HG02970 (cell line): Measurements from ENCODE around the gene MCRIP2.

Experiments
- ATAC-seq: cut with Tn5 transposase; IDR thresholded peaks from one replicate; pipeline ENCODE4 v1.9.1; 2021; ENCODE audit warnings: mild to moderate bottlenecking, moderate library complexity, moderate number of reproducible peaks; ENCODE audit not compliant: unreplicated experiment, low FRiP score

MCRIP2 gene

DNA sequence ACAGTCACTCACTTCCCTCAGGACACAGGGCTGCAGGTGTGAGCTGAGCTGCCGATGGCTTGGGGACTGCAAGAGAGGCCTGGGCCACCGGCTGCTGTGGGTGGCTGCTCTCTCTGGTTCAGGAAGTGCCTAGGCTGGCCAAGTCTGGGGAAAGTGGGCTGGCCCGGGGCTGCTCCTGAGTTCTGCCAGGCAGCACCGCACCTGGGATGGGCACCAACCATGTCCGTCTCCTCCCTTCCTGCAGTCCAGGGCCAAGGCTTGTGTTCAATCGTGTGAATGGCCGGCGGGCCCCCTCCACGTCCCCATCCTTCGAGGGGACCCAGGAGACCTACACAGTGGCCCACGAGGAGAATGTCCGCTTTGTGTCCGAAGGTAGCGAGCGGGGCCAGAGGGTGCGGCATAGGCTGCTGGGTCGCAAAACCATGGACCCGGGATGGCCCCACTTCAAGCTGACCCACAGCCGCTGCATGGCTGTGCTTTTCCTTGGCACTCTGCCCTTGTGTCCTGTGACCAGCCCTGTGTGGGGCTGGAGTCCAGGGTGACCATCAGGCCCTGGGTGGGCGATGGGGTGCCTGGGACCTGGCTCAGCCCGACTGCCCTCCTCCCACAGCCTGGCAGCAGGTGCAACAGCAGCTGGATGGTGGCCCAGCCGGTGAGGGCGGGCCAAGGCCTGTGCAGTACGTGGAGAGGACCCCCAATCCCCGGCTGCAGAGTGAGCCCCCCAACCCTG is 5.7 kb downstream of the MCRIP2 start:
- no peak for ATAC-seq

DNA sequence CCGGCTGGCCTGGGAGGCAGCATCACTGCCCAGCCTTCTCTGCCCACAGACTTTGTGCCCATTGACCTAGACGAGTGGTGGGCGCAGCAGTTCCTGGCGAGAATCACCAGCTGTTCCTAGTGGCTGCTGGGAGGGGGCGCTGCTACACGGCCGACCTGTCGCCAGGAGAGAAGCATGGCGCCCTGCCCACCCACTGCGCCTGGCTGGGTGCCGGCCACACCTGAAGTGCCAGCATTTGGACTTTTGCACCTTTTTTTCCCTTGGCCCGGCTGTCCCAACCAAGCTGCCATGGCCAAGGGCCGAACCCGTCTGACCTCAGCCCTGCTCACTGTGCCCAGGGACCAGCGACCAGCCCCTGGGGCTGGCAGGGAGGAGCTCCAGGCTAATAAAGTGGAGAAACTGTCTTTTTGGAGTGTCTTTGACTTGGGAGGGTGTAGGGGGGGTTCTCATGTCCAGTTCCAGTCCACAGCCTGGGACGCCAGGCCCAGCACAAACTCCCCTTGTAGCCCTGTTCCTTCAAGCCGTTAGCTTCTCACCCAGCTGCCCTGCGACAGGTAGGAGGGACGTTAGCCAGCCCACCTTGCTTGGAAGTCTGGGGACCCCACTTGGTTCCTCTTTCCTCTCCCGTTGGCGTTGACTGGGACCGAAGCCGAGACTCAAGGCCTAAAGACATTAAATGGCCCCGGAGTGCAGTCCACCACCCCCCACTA is 6.6 kb downstream of the MCRIP2 start:
- no peak for ATAC-seq

DNA sequence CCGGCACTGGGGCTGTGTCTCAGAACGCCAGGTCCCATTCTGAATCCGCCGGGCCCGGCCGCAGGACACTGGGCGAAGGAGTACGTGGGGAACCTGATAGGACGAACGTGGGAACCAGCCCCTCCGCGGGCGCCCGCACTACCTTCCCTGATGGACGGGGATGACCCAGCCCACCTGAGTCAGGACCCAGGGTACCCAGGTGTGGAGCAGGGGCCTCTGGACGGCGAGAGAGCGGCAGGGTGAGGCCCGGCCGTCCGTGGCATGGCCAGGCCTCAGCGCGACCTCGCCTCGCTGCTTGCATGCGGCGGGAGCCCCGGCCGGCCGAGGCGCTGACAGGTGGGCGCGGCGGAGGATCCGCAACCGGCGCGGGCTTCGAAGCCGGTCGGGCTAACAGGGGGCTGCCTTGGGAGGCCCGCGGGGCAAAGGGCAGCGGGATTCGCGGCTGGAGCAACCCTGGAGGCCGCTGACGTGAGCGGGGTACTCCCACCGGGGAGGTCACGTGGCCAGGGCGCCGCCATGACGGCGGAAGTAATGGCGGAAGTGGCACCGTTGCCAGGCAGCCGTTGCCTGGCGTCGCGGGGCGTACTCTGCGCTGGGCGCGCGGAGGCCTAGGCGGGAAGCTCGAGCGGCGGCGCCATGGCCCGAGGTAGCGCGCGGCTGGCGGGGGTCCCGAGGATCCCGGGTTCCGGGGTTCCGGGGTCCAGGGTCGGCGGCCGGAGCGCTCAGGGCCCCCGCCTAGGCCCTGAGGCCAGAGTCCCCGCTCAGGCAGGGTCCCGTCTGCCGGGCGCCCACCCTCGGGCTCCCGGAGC is 7.4 kb downstream of the MCRIP2 start, which contains the start of gene WDR90:
TSS of gene WDR90 (plus strand) at position 585 of the 809 bp plus-strand sequence. CDS start at position 637, 52 bp downstream.
- peak; percentile 73 for ATAC-seq

DNA sequence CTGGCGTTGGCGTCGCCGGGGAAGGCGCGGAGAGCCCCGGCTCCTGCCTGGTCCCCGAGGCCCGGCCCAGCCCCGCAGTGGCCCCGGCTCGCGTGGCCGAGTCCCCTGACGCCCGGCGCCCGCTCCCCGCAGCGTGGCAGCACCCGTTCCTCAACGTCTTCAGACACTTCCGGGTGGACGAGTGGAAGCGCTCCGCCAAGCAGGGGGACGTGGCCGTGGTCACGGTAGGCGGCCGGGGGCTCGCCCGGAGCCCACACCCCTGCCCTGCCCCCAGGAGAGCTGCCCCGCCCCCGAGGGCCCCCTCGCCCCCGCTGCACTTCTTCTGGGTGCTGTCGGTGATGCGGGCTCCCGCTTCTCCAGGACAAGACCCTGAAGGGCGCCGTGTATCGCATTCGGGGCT is 8.0 kb downstream of the MCRIP2 start:
- ATAC-seq: peak; percentile 6

DNA sequence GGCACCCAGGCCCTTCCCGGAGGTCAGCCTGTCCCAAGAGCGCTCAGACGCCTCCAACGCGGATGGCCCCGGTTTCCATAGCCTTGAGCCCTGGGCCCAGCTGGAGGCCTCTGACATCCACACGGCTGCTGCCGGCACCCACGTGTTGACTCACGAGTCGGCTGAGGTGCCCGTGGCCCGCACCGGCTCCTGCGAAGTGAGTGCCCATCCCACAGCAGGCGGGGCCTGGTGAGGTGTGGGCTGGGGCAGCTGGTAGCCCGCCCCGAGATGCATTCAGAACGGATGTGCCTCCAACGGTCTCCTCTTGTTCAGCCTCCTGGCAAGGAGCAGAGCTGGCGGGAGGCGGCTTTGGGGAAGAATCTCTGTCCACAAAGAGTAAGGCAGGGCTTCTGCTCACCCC is 10.2 kb downstream of the MCRIP2 start:
- no peak for ATAC-seq

DNA sequence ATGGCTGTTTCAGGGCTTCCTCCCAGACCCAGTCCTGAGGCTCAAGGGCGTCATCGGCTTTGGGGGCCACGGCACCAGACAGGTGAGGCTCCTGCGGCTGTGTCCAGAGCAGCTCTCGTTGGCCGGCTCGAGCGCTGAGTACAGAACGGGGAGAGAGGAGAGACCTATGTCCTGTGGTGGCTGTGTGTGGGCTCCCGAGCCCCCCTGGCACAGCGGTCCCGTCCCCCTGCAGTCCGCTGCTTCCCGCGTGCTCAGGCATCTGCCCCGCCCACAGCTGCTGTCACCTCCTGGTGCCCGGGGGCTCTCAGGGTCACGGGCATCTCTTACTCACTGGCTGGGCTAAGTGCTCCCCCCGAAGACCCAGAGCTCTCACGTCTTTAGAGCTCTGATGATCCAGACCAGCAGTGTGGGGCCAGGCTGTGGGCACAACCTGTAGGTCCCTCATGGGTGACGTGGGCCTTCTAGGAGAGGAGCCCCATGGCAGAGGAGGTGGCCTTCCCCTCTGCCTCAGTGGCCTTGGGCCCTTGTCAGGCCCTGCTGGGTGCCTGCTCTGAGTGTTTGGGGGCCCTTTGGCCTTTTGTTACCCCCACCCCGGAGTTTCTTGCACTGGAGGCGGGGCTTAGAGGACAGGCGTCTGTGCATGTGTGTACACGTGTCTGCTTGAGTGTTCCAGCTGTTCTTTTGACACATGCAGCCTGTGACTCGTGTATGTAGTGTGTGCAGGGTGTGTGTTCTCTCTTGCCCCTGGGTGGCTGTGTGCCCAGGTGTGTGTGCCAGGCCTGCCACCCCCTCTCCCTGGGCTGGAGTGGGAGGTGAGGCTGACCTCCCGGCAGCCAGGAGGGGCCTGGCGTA is 11.1 kb downstream of the MCRIP2 start:
- ATAC-seq: no peak

DNA sequence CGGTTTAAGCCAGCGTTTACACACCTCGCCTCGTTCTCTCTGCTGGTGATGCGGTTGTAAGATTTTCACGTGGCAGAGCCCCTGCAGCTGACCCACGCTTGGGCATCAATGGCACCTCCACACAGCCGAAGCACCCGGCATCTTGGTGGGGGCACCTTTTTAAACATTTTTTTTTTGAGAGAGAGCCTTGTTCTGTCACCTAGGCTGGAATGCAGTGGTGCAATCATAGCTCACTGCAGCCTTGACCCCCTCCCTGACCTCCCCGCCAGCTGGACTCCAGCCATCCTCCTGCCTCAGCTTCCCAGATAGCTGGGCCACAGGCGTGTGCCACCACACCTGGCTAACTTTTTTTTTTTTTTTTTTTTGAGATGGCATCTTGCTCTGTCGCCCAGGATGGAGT is 12.4 kb downstream of the MCRIP2 start:
- no peak for ATAC-seq

DNA sequence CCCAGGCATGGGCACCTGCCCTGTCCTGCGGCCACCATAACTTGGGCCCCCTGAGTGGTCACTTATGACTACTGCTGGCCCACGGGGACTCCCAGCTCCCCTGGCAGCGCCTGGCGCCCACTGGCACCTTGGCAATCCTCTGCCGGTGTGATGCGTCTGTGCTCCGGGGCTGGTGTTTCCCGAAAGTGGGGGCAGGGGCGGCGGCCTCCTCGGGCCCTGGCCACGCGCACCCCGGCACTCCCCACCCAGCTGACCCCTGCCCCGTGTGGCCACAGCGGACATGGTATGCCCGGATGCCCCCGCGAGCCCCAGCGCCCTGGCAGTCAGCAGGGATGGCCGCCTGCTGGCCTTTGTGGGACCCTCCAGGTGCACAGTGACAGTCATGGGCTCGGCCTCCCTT is 15.9 kb downstream of the MCRIP2 start:
- no peak for ATAC-seq

DNA sequence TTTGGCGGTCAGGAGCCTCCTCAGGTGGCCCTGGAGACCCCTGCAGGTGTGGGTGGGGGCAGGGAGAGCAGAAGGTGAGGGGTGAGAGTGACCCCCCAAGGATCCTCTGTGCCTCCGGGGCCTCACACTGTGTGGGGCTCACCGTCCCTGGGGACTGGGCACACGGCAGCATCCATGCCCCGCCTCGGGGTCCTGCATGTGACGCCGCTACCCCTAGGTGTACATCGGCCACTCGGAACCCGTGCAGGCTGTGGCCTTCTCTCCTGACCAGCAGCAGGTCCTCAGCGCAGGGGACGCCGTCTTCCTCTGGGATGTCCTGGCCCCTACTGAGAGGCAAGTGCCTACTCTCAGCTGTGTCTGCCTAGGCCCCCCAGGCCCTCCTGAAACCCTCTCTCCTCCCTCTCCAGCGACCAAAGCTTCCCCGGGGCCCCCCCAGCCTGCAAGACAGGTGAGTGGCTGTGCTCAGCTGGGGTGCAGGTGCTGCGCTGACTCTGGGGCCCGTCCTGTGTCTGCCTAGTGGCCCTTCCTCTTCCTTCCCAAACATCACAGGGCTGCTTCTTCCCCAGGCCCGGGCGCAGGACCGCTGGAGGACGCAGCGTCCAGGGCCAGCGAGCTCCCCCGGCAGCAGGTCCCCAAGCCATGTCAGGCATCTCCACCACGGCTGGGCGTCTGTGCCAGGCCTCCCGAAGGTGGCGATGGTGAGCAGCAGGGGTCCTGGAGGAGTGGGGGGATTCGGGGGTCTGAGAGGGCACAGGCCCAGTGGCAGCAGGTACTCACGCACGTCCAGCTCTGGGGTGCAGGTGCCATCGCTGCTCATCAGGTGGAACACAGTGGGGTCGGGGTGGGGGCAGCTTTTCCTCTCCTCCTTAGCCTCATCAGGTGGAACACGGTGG is 17.3 kb downstream of the MCRIP2 start:
- ATAC-seq: no peak

DNA sequence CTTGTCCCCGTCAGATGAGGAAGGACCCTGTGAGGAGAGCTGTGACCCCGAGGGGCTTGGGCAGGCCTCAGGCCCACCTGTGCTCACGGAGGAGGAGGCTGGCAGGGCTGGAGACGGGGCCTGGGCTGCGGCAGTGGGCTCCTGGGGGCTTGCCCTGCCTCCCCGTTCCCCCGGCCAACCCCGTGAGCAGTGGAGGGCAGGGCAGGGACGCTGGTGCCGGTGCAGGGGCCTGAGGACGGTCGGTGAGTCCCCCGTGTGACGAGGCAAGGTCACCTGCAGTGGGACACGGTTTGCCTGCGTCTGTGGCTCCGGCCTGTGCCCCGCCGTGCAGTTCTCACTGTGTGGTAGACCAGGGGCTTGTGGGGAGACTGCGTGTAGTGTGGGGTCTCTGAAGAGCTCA is 18.0 kb downstream of the MCRIP2 start:
- ATAC-seq: no peak

DNA sequence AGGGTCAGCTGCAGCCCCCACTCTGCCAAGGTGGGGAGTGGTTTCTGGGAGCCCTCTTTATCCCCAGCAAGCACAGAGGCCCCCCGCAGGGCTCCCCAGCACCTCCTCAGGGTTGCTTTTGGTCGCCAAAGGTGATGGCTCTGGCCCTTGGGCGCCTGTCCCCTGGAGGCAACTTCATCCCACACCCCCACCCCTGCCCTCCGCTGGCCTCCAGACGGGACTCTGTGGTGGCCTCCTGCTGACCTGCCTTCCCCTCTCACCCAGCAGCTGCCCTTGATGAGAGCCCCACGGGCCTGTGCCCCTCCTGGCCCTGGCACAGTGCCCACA is 18.5 kb downstream of the MCRIP2 start:
- ATAC-seq: no peak

DNA sequence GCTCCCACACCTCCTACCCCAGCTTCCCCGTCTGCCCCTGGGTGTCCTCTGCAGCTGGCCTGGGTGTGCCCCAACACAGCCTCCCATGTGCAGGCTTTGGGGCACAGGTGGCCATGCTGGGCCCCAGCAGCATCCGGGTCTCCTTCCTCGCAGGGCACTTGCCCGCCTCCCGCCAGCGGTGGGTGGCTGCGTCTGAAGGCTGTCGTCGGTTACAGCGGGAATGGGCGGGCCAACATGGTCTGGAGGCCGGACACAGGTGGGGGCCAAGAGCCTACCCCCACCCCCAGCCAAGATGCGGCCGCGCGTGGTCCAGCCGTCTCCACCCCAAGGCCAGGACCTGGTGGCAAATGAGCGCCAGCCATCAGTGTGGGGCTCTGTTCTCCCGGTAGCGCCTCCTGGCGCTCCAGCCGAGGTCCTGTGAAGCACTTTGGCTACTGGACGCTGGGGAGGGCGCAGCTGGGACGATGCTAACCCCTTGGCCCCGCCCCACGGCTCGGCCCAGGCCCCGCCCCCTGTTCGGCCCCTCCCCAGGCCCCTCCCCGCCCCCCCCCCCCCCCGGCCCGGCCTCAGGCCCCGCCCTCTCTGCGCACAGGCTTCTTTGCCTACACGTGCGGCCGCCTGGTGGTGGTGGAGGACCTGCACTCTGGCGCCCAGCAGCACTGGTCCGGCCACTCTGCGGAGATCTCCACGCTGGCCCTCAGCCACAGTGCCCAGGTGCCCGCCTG is 19.0 kb downstream of the MCRIP2 start:
- ATAC-seq: peak; percentile 55

DNA sequence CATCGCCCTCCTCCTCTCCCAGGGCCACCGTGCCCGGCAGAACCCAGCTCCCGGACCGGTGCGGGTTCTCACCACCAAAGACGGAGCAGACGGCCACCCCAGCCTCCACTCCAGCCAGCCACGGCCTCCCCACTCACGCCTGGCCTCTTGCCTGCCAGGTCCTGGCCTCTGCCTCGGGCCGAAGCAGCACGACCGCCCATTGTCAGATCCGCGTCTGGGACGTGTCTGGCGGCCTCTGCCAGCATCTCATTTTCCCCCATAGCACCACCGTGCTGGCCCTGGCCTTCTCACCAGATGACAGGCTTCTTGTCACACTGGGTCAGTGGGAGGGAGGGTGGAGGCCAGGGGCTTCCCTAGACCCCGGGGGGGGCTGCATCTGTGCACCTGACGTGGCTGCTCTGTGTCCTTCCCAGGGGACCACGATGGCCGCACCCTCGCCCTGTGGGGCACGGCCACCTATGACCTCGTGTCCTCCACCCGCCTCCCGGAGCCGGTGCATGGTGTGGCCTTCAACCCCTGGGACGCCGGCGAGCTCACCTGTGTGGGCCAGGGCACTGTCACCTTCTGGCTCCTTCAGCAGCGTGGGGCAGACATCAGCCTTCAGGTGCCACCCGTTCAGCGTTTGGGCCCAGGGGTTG is 19.7 kb downstream of the MCRIP2 start:
- ATAC-seq: peak; percentile 9

DNA sequence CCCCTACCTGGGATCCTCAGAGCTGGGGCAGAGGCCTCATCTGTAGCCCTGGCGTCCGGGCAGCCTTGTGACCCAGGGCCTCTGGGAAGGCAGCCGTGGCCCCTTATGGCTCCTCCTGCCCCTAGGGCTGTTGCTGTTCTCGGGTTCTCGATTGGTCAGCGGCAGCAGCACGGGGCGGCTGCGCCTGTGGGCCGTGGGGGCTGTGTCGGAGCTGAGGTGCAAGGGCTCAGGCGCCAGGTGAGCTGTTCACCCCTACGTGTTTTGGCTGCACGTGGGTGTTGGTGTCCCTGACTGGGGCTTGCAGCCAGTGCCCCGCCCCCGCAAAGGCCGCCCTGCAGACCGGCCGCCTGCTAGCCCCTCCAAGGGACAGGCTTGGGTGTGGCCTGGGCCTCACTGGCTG is 20.5 kb downstream of the MCRIP2 start:
- no peak for ATAC-seq

DNA sequence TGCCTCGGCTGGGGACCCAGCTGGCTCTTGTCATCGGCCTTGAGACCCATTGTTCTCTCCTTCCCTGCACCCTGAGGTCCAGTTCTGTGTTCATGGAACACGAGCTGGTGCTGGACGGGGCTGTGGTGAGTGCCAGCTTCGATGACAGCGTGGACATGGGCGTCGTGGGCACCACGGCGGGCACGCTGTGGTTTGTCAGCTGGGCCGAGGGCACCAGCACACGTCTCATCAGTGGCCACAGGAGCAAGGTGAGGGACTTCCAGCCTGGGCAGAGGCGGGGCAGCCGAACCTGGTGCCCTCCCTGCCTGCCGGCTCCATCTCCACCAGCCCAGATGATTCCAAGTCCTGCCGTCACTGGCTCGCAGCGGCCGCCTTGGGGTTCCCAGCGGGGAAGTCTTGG is 21.0 kb downstream of the MCRIP2 start:
- ATAC-seq: no peak

DNA sequence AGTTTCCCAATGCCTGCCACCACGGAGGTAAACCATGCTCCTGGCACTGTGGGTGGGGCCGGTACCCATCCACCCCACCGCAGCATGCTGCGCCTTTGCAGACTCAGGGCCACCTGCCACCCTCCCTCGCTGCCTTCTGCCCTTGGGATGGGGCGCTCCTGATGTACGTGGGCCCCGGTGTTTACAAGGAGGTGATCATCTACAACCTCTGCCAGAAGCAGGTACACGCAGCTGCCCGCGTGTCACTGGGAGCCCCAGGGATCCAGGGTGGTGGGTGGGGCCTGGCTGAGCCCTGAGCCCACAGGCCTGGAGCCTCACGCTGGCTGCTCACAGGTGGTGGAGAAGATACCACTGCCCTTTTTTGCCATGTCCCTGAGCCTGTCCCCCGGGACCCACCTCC is 24.9 kb downstream of the MCRIP2 start:
- ATAC-seq: no peak

DNA sequence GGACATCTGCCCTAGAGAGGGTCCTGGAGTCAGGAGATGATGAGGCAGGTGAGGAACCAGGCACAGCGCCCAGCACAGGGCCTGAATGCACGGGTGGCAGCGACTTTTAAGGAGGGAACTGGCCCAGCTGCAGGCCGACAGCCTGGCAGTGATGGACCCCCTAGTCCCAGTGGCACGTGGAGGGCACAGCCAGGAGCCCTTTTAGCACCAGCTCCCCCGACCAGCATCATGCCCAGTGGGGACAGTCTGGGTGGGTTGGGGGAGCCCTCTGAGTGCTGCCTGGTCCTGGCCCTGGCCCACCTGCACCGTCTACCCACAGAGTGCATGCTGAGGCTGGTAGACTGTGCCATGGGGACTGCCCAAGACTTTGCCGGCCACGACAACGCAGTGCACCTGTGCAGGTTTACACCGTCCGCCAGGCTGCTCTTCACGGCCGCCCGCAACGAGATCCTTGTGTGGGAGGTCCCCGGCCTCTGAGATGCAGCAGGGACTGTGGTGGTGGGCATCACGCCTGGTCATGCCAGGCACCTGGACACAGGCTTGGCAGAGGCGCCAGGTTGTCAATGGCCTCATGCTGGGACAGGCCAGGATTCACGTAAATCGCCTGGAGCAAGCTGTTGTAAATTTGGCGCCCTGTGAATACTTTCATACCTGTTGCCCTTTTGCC is 25.6 kb downstream of the MCRIP2 start:
- no peak for ATAC-seq
